NCI-H526 treated with DMSO at 0.1 percent for 48 hours (cell line): ENCODE measurements around the gene SRSF8.
"Not testable (repeated sequence)": the region's sequence is repeated elsewhere in the genome, so short reads cannot be mapped to it uniquely, and the experiment has no call there.

Experiments
- DNase-seq: peaks from one replicate; lab custom pipeline; 2025; lab: John Stamatoyannopoulos, UW

SRSF8 gene

DNA sequence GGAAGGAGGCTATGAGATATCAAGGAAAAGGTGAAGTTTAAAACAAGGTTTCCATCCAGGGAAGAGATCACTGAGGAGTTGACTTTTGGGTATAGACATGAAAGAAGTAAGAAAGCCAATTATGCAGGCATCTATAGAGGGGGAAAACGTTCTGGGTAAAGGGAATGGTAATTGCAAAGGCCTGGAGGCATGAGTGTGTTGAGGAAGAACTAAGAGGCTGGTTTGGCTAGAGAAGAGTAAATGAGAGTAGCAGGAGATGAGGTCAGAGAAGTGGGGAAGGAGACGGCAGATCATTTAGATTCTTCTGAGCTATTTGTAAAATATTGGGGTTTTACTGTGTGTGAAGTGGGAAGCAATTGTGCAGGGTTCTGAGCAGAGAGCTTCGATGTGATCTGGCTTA lies 30.5 kb downstream of the SRSF8 start:
- no peak for DNase-seq

DNA sequence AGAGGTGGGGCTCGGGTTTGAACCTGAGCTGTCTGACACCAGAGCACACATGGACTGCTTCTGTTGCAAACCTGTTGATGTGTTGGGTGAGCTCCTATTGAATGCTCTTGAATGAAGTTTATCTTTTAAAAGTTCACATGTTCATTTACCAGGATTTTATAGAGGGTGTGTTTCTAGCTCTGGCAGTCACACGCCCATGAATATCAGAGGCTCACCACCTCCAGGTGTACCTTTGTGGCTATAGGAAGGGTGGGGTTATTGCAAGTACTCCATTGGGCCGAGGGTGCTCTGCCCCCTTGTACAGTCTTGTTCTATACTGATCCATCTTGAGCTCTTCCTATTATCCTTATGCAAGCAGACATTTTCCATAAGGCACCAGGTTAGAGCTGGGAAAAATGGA lies 32.1 kb downstream of the SRSF8 start:
- DNase-seq, result no peak

- DNase-seq, result no peak
These were observed 33.5 kb downstream of the SRSF8 start for GRCh38 chr11:95100191-95100648.

DNA sequence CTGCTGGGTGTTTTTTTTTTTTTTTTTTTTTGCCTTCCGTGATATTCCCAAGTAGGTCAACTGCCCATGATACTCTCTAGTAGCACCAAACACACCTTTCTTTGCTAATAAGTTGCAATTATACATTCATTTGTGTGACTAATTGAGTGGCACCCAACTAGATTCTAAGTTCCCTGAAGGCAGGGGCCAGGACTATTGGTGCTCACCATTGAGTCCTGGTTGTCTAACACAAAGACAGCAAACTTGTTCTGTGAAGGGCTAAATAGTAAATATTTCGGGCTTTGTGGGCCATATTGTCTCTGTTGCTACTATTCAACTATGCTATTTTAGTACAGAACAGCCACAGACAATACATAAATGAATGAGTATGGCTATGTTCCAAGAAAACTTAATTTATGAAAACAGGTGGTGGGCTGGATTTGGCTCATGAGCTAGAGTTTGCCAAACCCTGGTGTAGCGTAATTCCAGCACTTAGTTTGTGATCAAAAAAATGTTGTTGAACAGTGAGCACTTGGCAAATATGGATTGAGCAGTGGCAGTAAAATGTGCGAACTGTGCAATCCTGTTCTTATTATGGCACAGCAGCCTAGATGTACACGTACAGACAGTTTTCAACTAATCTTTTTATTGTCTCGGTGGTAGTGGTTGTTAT lies 34.3 kb downstream of the SRSF8 start:
- DNase-seq, result no peak

DNA sequence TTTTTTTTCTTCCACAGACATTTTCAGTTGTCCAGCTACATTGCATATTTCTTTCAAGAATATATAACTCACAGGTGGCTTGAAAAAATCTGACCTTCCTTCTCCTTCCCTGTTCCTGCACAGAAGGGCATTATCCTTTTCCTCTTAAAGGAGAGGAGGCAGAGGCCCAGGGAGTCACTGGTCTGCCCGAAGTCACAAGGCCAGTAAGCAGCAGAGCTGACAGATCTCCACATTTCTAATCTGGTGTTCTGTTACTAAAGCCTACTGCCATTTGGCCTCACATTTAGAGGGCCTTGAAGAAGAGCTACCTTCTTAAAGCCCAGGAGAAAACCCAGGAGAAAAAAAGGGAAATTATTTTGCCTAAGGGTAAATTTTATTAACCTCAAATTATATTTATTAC lies 35.2 kb downstream of the SRSF8 start:
- DNase-seq, result no peak

- no peak for DNase-seq
These were observed 36.0 kb downstream of the SRSF8 start for GRCh38 chr11:95102733-95103132.

GRCh38 chr11:95103701-95104100 lies 37.0 kb downstream of the SRSF8 start:
- no peak for DNase-seq

GRCh38 chr11:95104121-95104830 lies 37.6 kb downstream of the SRSF8 start:
- DNase-seq, result no peak

DNA sequence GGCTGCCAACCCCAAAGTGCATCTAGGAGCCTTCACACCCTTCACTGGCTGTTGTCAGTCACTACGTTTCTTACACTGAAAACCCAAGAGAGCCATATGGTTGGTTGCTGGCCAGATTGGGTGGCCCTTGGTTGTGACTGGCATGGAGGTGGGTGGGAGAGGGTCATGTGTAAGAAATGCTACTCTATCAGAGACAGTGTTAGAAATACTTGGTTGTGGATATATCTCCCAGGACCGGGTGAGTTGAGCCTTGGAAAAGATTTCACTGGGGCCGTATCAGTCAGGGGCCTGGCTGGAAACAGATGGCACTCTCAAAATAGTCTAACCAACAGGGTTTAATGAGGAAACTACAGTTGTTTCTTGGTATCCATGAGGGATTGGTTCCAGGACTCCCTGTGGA lies 38.1 kb downstream of the SRSF8 start:
- no peak for DNase-seq

DNA sequence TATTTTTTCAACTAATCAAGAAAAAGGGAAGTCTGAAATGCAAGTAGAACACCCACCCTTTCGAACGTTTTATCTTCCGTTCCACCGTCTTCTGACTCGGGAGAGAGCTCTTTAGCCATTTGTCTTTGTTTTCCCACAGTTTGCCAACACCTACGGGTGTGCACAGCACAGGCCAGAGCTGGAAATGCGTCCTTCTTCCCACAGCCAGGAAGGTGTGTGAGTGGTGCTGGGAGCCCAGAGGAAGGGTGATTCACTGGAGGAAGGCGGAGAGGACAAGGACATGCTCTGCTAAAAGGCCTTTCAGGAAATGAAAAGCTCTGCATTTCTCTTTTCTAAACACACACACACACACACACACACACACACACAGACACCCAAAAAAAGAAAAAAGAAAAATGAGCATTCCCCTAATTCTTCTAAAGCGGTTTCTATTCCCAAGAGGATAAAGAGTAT lies 41.5 kb downstream of the SRSF8 start:
- no peak for DNase-seq

DNA sequence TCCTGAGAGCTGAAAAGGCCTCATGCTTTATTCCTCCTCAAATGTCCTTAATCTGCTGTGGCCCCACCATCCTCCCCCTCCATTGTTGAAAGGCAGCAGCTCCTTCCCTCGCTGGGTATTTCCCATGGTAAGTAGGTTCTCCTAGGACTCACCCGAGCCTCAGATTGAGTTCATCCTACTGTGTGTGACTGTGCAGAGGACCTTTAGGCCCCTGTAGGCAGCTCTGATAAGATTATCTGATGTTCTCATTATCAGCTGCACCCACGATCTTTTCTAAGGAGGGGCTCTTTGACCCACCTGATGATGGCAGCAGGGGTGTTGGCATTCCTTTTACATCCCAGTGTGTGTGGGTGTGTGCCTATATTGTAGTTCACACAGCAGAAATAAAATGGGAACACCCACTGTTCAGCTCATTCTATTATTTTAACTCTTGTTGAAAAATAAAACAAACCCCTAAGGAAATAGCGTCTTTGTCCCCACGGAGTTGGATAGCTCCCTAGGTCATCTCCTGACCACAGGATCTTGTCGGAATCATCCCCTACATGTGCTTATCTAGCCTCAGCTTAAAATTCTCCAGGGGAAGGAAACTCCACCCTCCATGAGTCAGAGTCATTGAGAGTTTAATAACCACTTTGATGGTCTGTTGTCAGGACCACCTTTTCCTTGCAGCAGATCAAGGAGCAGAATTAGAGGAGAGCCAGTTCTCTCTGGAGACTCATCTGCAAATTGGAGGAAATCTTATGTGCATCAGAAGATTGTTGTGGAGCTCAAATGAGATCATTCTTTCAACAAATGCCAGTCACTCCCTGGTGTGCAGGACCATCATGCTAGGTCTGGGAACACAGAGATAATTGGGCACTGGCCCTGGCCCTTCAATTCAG lies 42.2 kb downstream of the SRSF8 start:
- no peak for DNase-seq

- DNase-seq, result not testable (repeated sequence)
These were observed 44.8 kb downstream of the SRSF8 start for GRCh38 chr11:95111471-95111870.

GRCh38 chr11:95111923-95112540 lies 45.3 kb downstream of the SRSF8 start:
- no peak for DNase-seq

DNA sequence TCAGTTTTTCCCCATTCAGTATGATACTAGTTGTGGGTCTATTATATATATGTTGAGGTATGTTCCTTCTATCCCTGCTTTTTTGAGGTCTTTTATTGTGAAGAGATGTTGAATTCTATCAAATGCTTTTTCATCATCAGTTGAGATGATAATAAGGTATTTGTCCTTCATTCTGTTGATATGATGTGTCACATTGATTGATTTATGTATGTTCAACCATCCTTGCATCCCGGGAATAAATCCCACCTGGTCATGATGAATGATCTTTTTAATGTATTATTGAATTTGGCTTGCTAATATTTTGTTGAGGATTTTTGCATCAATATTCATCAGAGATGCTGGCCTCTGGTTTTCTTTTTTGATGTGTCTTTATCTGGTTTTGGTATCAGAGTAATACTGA lies 48.9 kb downstream of the SRSF8 start:
- DNase-seq, result no peak

- no peak for DNase-seq
These were observed 52.8 kb downstream of the SRSF8 start for GRCh38 chr11:95119361-95120060.
